Measurements from ENCODE around the gene DPF3. TPM values are rescaled to one million over a fixed set of nuclear protein-coding genes. Genes with fewer than 3 reads are reported as not detected.
"Not testable (repeated sequence)": the region's sequence is repeated elsewhere in the genome, so short reads cannot be mapped to it uniquely, and the experiment has no call there.

DPF3 gene
- total RNA-seq, 2 experiments from 2014 or later: 6.6 to 7.4 TPM

- peaks cover 34% of the 10 kb centered on the region for H3K9me3 Mint-ChIP-seq
- CTCF ChIA-PET: interaction anchor here (1.3 kb wide), 1 partner anchor 15 kb away, joined by 3 read pairs; no protein-coding TSS in a partner anchor
- no peak overlapping the region for H3K27ac Mint-ChIP-seq
Observed at GRCh38 chr14:72756967-72757366, 136.9 kb downstream of the DPF3 start.

GRCh38 chr14:72755766-72756165 lies 138.1 kb downstream of the DPF3 start:
- Mint-ChIP-seq H3K27me3 (peaks cover 10% of the 10 kb centered on the region), H3K4me3 (no peak overlapping the region), H3K9me3 (peaks cover 34% of the 10 kb centered on the region), H3K4me1 (no peaks in the 10 kb centered on the region), H3K27ac (no peak overlapping the region), H3K36me3 (ENCODE audit: low read depth) (peaks cover 9% of the 10 kb centered on the region)
- ChIA-PET CTCF (interaction anchor here (0.8 to 1.3 kb wide), 2 partner anchors 16 to 107 kb away, joined by 3 read pairs; no protein-coding TSS in a partner anchor), POLR2A (no interaction called here)
- no peak for DNase-seq

More at GRCh38 chr14:72756967-72757366, 136.9 kb downstream of the DPF3 start:
- H3K27me3 Mint-ChIP-seq: peaks cover 10% of the 10 kb centered on the region
- no peaks in the 10 kb centered on the region for H3K4me1 Mint-ChIP-seq
- no peak overlapping the region for H3K4me3 Mint-ChIP-seq
- peaks cover 9% of the 10 kb centered on the region for H3K36me3 Mint-ChIP-seq (ENCODE audit: low read depth)
- POLR2A ChIA-PET: no interaction called here
- DNase-seq: no peak

GRCh38 chr14:72754949-72755348 lies 139.0 kb downstream of the DPF3 start:
- POLR2A ChIA-PET: no interaction called here
- H3K27me3 Mint-ChIP-seq: peaks cover 10% of the 10 kb centered on the region
- no peak for DNase-seq
- CTCF ChIA-PET: no interaction called here
- no peak overlapping the region for H3K4me3 Mint-ChIP-seq
- peaks cover 28% of the 10 kb centered on the region for H3K9me3 Mint-ChIP-seq
- no peak overlapping the region for H3K27ac Mint-ChIP-seq
- no peaks in the 10 kb centered on the region for H3K4me1 Mint-ChIP-seq
- H3K36me3 Mint-ChIP-seq (ENCODE audit: low read depth): peaks cover 9% of the 10 kb centered on the region

- Mint-ChIP-seq H3K27ac (no peak overlapping the region), H3K4me3 (no peak overlapping the region), H3K4me1 (no peaks in the 10 kb centered on the region), H3K9me3 (peaks cover 18% of the 10 kb centered on the region), H3K36me3 (ENCODE audit: low read depth) (peaks cover 3% of the 10 kb centered on the region), H3K27me3 (peaks cover 15% of the 10 kb centered on the region)
- POLR2A ChIA-PET: no interaction called here
- no peak for DNase-seq
- CTCF ChIA-PET: no interaction called here
Observed at GRCh38 chr14:72753879-72754400, 140.0 kb downstream of the DPF3 start.

GRCh38 chr14:72753044-72753710 lies 140.7 kb downstream of the DPF3 start:
- Mint-ChIP-seq H3K4me3 (no peak overlapping the region), H3K27me3 (peaks cover 9% of the 10 kb centered on the region), H3K9me3 (peaks cover 12% of the 10 kb centered on the region), H3K36me3 (ENCODE audit: low read depth) (peaks cover 2% of the 10 kb centered on the region), H3K4me1 (no peaks in the 10 kb centered on the region), H3K27ac (no peak overlapping the region)
- DNase-seq: no peak
- ChIA-PET POLR2A (no interaction called here), CTCF (interaction anchor here (1.2 kb wide), 1 partner anchor 18 kb away, joined by 3 read pairs; no protein-coding TSS in a partner anchor)

- H3K27ac Mint-ChIP-seq: no peak overlapping the region
- no peak for DNase-seq
- POLR2A ChIA-PET: no interaction called here
- H3K9me3 Mint-ChIP-seq: peaks cover 13% of the 10 kb centered on the region
- no peaks in the 10 kb centered on the region for H3K4me1 Mint-ChIP-seq
- peaks cover 7% of the 10 kb centered on the region for H3K27me3 Mint-ChIP-seq
- H3K36me3 Mint-ChIP-seq (ENCODE audit: low read depth): peaks cover 7% of the 10 kb centered on the region
- CTCF ChIA-PET: interaction anchor here (1.2 kb wide), 1 partner anchor 19 kb away, joined by 3 read pairs; no protein-coding TSS in a partner anchor
- H3K4me3 Mint-ChIP-seq: no peak overlapping the region
Observed at GRCh38 chr14:72752034-72752412, 141.9 kb downstream of the DPF3 start.

- Mint-ChIP-seq H3K4me3 (no peak overlapping the region), H3K9me3 (peaks cover 13% of the 10 kb centered on the region)
- POLR2A ChIA-PET: no interaction called here
Observed at GRCh38 chr14:72751276-72752033, 142.4 kb downstream of the DPF3 start.

GRCh38 chr14:72748921-72749320 lies 145.0 kb downstream of the DPF3 start:
- H3K27ac Mint-ChIP-seq; POLR2A ChIA-PET; H3K36me3 Mint-ChIP-seq (ENCODE audit: low read depth): not testable (repeated sequence)

More at GRCh38 chr14:72751276-72752033, 142.4 kb downstream of the DPF3 start:
- Mint-ChIP-seq H3K4me1 (no peaks in the 10 kb centered on the region), H3K27me3 (peaks cover 7% of the 10 kb centered on the region), H3K36me3 (ENCODE audit: low read depth) (peaks cover 7% of the 10 kb centered on the region), H3K27ac (no peak overlapping the region)
- CTCF ChIA-PET: no interaction called here
- DNase-seq: no peak

GRCh38 chr14:72747652-72748051 lies 146.2 kb downstream of the DPF3 start:
- Mint-ChIP-seq H3K4me1 (no peaks in the 10 kb centered on the region), H3K4me3 (no peak overlapping the region), H3K27me3 (peaks cover 5% of the 10 kb centered on the region), H3K9me3 (peaks cover 7% of the 10 kb centered on the region), H3K27ac (no peak overlapping the region), H3K36me3 (ENCODE audit: low read depth) (peaks cover 7% of the 10 kb centered on the region)
- POLR2A ChIA-PET: no interaction called here
- no peak for DNase-seq
- CTCF ChIA-PET: no interaction called here

More at GRCh38 chr14:72748921-72749320, 145.0 kb downstream of the DPF3 start:
- H3K4me1 Mint-ChIP-seq, H3K9me3 Mint-ChIP-seq, H3K27me3 Mint-ChIP-seq, H3K4me3 Mint-ChIP-seq, DNase-seq, CTCF ChIA-PET: not testable (repeated sequence)

- no peak for DNase-seq
- Mint-ChIP-seq H3K36me3 (ENCODE audit: low read depth) (peaks cover 7% of the 10 kb centered on the region), H3K9me3 (peaks cover 7% of the 10 kb centered on the region), H3K27me3 (peaks cover 5% of the 10 kb centered on the region), H3K4me1 (no peaks in the 10 kb centered on the region), H3K27ac (no peak overlapping the region), H3K4me3 (no peak overlapping the region)
- ChIA-PET CTCF (no interaction called here), POLR2A (no interaction called here)
Observed at GRCh38 chr14:72745991-72746980, 147.6 kb downstream of the DPF3 start.

GRCh38 chr14:72745546-72745945 lies 148.4 kb downstream of the DPF3 start:
- Mint-ChIP-seq H3K4me1 (no peaks in the 10 kb centered on the region), H3K4me3 (no peak overlapping the region), H3K27me3 (peaks cover 5% of the 10 kb centered on the region), H3K9me3 (peaks cover 7% of the 10 kb centered on the region), H3K36me3 (ENCODE audit: low read depth) (peaks cover 7% of the 10 kb centered on the region), H3K27ac (no peak overlapping the region)
- ChIA-PET POLR2A (no interaction called here), CTCF (no interaction called here)
- no peak for DNase-seq

- Mint-ChIP-seq H3K9me3 (peaks cover 7% of the 10 kb centered on the region), H3K27me3 (peaks cover 4% of the 10 kb centered on the region), H3K36me3 (ENCODE audit: low read depth) (peaks cover 7% of the 10 kb centered on the region), H3K4me1 (no peaks in the 10 kb centered on the region), H3K27ac (no peak overlapping the region), H3K4me3 (no peak overlapping the region)
- DNase-seq: no peak
- ChIA-PET CTCF (no interaction called here), POLR2A (no interaction called here)
Observed at GRCh38 chr14:72744416-72745120, 149.3 kb downstream of the DPF3 start.

All from activated CD4-positive, alpha-beta T cell treated with anti-CD3 and anti-CD28 coated beads, Interleukin-2, amount 10 ng/mL, durations not matched to agents 7 days and 5 days (primary cell).